ENCODE data around the gene WBP11.

The WBP11 gene

DNA sequence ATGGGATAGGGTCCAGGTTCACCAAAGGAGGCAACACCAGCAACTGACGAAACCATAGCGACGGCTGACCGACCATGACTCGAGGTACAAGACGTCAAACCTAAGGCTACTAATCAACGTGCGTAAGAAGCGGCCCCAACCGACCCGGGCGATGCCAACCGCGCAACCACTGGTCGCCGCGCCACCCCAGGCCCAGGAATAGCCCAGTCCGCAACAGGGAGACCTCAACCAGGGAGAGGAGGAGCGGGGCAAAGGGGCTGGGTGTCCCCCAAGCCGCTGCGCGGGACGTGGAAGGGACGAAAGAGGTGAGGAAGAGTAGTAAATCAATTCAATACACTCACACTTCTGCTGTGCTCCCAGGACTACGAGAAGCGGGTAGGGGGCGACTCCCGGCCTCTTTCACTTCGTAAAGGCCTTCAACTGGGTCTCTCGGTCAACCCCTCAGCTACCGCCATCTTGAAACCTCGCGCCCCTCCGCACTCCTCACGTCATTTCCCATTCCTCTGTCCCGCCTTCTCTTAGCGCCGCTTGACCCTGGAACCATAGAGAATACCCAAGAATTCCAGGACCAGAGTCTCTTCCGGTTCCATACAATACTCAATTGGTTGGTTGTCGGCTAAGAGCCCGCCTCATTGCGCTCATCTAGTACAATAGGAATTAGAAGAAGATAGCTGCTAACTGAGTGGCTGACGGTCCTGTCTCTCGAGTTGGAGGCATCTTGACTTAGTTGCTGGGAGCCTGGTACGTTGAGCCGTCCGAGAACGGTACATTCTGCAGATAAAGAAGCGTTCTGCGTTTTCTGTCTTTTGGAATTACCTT is at the start of gene WBP11, which contains the start of gene C12orf60:
WBP11 (minus strand) TSS at position 468 of the 819 bp plus-strand sequence. CDS start 2,095 bp downstream, outside the sequence.
C12orf60 (plus strand) TSS at position 660 of the 819 bp plus-strand sequence. CDS start 19,266 bp downstream, outside the sequence.
- peak; percentile 100 for DNase-seq (ENCODE audit: low read depth)

DNA sequence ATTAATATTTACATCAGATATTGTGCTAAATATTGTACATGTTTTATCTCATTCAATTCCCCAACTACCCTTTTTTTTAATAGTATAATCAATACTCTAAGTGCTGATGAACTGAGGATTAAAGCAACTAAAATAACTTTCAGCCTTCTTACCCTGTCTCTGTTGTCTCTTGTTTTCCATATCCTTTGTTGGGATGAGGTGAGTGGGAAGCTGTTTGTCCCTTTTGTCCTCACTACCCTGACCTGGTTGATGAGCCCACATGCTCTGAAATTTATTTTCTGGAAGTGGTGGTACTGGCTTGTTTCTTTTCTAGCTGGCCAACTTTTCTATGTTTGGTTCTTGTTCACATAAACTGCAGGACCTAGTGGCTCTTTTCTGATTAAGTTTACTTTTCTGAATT is 49.6 kb upstream of the WBP11 start:
- DNase-seq (ENCODE audit: low read depth) = no peak

DNA sequence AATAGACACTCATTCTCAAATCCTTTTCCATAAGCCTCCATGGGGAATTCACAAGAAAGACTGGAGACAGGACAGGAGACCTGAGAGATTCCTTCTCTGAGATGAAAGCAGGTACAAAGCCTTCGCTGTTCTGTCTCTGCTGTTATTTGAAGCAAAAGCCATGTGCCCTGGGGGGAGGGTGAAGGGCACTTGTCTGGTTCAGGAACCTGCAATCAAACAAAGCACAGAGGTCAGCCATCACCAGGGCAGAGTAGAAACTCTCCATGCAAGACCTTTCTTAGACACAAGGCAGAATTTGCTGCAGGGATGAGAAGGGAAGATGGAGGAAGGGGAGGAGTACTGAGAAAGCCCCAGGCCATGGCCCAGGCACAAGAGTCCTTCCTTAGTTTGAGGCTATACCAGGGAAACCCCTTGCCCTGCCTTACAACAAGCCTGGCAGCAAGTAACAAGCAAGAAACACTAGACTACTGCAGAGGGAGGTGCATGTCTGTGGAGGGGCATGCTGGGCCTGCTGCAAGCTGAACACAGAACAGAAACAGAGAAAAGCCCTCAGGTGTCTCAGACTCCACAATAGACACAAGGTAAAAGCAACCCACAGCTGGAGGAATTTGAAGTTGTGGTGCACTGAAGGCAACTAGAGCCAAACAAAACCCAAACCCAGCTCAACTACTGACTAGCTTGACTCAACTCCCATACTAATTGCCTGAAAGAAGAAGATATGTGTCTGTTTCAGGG is 47.8 kb upstream of the WBP11 start:
- no peak for DNase-seq (ENCODE audit: low read depth)

DNA sequence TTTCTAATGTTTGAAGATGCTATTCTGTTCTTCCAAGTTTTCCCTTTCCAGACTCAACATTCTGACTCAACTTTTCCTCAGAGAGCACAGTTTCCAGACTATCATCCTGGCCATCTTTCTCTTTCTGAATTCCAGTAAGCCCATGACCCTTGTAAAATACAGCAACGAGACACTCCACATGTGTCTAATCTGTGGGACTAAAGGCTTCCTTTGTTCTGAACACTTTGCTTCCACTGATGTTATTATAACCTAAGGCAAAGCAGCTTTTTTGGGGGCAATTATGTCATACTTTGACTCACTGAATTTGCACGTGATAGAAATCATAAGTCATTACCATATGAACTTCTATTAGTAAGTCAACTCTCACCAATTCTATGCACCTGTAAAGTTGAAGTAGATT is 46.4 kb upstream of the WBP11 start:
- DNase-seq (ENCODE audit: low read depth) = peak; percentile 91

DNA sequence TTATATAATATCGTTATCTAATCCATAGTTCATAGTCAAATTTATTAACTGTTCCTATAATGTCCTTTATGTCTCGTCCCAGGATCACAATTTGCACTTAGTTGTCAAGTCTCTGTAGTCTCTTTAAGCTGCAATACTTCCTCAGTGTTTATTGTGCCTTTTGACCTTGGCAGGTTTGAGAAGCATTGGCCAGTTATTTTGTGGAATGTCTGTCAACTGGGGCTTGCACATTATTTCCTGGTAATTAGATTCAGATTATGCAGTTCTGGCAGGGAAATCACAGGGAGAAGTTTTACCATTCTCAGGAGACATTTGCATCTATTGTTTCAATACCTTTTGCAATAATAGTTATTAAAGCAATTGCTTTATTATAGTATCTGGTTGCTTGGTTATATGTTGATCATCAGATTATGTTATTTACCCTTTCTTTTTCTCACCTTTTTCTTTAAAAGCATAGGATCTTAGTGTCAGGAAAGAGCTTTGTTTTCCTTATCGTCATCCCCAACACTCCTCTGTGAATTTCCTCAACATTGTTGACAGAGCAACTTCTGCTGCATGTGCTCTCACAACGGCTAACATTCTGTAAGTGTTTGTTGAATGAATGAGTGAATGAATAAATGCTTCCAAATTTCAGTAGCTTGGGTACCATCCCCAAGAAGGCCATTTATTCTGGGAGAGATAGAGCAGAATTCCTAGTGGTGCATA is 43.8 kb upstream of the WBP11 start:
- DNase-seq (ENCODE audit: low read depth) = peak; percentile 58

DNA sequence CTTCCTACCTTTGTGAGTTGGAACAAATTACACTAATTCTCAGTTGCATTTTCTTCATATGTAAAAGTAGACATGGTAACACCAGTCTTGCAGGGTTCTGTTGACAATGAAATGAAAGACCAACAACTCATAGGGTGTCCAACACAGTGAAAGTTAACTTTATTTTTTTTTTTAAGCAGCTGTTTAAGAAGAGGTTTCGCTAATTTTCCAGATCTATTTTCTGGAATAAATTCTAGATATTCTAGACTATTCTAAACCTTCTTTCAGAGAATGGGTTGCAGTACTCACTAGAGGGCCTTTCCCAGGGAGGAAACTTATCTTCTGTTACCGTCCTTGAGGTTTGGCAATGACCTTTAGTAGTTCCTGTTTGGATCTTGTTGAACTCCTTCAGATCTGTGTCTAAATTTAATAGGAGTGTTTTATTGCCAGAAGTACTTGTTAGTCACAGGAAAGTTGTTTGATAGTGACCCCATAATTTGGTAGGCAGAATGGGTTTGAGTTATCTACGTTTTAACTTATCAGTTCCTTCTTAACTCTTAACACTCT is 42.8 kb upstream of the WBP11 start:
- peak; percentile 46 for DNase-seq (ENCODE audit: low read depth)

DNA sequence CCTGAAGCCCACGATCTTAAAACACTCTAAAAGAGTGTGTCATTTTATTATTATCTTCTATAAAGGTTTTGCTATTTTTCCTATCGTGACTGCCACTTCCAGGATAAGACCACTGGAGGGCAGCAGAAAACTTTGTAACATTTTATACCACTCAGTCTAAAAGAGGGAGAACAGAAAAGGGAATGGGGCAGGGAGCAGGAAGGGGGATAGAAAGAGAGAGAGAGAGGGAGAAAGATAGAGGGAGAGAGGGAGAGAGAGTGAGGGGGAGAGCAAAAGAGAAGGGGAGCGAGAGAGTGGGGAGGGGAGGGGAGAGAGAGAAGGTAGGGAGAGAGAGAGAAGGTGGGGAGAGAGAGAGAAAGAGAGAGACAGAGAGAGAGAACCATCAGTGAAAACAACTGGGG is 42.1 kb upstream of the WBP11 start:
- DNase-seq (ENCODE audit: low read depth) = peak; percentile 75

DNA sequence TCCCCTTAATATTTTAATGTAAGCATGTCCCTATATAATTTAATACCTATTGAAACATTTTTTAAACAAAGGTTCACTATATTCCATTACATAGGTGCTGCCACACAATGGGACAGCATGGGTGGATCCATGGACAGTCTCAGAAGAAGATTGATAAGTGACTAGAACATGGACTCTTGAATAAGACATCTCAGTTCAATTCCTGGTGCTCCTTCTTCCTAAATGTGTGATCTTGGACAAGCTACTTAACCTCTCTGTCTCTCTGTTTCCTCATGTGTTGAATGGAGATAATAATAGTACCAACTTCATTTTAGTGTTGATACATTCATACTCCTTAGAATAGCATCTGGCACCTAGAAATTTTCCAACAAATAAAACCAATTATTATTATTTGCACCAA is 41.1 kb upstream of the WBP11 start:
- no peak for DNase-seq (ENCODE audit: low read depth)

DNA sequence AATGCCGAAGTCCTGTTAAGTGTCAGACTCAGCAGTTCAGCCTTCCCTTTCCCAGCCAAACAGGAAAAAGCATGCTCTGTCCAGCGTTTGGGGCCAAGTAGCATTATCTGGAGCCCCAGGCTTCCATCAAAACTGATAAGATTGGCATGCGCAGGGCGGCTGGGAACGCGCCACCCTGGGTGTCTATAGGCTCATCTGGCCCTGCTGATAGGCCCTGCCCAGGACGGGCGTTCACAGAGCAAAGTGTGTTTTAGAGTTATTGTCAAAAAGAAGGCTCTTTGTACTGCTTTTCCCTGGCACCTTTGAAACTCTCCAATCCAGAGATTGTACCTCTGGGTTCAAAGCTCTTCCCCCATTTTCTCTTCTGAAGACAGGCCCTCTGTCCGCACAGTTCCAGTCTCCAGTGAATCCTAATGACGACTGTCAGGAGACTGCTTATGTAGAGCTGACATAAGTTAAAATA is 40.2 kb upstream of the WBP11 start, which contains the start of gene ART4:
ART4 (minus strand) TSS at position 102 of the 463 bp plus-strand sequence. CDS start 413 bp downstream, outside the sequence.
- DNase-seq (ENCODE audit: low read depth) = no peak

DNA sequence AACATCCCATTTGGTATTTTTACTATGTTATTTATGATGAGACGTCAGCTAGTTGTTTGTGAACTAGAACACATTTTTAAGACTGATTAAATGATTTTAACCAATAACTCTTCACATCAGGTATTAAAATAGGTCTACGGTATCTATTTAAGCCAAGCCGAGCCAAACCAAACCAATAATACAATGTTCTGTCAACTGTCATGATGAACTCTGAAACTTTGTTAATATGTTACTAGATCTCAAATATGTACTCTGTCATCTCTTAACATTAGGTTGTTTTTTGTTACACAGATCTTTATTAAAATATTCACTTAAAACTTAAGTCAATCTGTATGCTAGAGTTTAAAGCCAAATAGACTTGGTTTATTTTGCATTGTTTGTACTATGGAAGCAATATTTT is 39.0 kb upstream of the WBP11 start:
- no peak for DNase-seq (ENCODE audit: low read depth)

DNA sequence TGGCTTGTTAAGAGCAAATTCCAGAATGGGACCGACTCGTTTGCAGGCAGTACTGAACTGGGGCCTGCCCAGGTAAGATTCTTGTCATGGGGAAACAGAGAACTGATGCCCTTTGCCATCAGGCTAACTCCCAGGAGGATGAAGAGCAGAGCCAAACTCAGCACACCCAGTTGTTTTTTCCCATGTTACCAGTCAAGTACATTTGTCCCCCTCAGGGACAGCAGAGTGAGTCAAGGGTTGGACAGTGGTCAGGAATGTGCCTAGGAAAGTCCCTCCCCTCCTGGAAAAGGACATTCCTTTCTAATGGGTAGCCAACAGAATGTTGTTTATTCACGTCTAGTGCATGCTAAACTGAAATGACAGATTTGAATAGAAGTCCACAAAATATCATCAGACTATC is 38.5 kb upstream of the WBP11 start:
- peak; percentile 92 for DNase-seq (ENCODE audit: low read depth)

DNA sequence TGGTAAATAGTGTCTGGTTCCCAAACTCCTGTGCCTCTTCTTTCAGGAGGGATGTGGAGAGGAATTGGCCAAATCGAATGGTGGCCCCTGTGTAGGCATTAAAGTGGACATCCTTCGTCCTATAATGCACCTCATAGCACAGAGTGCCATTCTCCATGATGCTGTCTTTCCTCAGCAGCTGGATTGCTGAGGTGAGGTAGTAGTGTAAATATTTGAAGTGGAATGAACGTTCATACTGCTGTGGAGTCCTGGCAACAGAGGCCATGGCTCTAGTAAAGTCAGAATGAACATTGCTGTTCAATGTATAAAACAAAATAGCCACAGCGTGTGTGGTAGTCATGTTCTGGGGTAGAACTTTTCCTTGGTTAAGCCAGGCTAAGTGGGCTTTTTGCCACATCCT is 37.3 kb upstream of the WBP11 start:
- no peak for DNase-seq (ENCODE audit: low read depth)

DNA sequence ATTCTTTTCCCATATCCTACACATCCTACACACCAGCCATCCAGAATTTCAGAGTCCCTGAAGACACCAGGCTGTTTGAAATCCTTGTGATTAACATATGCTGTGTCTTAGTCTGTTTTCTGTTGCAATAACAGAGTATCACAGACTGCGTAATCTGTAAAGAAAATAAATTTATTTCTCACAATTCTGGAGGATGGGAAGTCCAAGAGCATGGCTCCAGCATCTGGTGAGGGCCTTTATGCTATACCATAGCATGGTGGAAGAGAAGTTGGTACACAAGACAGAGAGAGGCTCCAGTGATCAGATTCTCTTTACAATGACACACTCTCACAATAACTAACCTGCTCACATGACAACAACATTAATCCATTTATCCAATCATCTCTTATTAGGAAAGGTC is 36.0 kb upstream of the WBP11 start:
- DNase-seq (ENCODE audit: low read depth) = no peak

DNA sequence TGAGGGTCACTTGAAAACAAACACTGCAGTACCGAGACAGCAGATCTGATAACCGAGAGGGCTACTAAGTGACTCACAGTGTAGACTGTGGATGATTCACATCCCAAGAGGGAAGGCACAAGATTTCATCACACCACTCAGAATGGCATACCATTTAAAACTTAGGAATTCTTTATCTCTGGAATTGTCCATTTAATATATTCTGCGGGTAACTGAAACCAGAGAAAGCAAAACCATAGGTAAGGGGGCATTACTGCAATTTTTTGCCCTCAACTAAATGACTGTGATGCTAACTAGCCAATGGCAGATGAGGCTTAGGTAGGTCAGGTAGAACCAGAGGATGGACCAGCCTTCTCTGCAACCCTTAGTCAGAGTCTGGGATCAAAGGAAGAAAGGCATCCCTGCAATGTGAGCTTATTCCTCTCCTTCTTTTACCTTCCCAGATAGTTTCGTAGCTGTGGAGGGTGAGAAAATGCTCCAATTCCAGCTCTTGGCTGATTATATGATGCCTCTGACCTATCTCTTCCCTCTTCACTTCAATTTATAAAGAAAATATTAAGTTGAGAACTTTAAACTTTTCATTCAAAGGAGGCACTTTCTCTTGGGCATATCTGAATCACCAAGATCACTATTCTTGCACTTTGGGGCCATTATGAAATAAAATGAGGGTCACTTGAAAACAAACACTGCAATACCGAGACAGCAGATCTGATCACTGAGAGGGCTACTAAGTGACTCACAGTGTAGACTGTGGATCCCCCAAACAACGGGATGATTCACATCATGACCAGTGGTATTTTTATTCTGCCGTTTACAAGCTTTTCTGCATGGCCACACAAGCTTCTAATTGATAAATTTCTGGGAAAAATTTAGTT is 33.3 kb upstream of the WBP11 start:
- DNase-seq (ENCODE audit: low read depth) = peak; percentile 93

DNA sequence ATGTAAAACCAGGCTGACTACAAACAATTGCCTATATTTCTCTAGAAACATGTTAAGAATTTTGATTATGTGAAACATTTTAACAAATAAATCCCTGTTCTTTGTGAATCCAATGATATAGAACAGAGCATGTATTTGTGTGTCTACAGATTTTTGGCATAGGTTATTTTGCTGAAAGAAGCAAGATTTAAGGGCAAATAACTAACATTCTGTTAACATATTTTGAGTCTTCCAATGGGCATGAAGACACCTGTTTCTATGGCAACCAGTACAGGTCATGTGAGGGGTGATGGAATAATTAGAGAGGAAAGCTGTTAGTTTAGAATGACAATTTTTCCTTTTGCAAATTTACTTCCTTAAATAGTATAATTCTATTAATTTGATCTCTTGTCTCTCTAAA is 31.2 kb upstream of the WBP11 start:
- no peak for DNase-seq (ENCODE audit: low read depth)

DNA sequence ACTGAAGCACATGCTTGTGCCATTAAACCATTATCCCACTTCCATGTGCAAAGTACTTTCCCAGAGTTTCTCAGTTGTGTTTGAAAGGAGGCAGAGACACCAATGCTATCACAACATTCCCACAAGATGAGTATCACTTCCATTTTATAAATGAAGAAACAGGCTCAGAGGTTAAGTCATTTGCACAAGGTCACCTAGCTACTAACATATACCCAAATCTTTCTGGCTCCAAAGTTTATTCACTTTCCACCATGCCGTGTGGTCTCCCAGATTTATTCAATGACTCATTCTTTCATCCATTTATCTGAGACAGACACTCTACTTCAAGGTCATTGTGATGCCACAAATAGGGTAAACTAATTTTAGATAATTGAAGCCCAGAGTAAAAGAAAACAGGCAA is 30.7 kb upstream of the WBP11 start:
- DNase-seq (ENCODE audit: low read depth) = peak; percentile 73

DNA sequence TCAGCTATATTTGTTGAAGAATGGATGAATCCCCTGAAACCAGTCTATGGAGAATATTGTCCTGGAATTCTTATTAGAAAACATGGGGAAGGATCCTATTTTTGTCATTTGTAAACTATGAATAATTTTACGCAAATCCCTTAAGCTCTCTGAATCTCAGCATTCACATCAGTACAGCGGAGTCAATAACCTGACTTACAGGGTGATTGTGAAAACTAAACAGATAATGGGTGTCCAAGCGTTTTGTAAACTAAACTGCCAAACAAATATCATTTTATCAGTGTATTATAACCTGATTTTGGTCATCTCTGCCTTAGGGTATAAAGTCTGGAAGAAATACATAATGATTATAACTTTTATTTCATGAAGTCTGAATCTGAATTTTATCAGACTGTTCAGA is 30.1 kb upstream of the WBP11 start:
- DNase-seq (ENCODE audit: low read depth) = no peak

DNA sequence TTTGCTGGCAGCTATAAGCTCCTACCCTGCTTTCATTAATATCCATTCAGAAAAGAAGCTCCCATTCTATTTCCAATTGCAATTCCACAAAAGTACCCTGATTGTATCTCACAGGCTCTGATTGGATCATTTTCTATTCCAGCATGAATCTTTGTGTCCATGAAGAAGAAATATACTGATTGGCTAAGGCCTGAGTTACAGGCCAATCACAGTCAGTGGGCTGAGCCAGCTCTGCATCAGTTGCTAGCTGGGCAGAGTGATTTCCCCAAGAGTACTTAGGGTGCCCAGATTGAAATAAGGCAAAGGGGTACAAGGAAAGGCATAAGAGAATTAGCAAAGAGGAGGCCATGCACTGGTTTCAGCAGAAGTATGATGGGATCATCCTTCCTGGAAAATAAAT is 25.6 kb upstream of the WBP11 start:
- no peak for DNase-seq (ENCODE audit: low read depth)

DNA sequence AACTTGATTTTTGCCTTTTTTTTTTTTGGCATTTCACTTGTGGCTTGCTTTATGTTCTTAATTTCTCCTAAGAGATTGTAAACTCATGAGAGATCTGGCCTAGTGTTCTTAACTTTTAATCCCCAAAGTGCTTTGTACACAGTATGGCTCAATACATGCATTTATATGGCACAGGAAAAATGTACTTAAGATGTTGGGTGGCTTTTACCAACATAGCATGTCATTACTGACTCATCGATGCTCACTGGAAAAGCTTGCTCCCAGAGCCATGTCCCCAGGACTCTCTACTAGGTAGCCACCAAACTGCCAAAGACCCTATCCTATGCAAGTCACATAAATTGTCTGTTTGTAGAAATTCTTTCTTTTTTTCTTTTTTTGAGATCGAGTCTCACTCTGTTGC is 23.8 kb upstream of the WBP11 start:
- no peak for DNase-seq (ENCODE audit: low read depth)

DNA sequence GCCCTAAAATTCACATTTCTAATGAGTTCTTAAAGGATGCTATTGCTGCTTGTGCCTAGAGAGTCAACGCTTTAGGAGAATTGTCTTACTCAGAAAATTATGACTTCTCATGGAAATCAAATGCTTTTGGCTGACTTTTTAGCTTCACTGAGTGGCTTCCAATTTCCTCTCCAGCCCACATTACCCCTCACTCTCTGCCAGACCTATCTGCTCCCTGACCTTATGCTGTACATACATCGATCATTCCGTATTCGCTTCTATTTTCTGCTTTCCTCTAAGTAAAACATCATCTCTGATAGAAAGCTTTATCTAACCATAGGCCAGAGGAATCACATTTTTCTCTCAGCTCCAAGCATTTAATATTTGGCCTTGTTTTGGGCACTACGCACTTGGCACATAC is 23.2 kb upstream of the WBP11 start:
- DNase-seq (ENCODE audit: low read depth) = no peak

DNA sequence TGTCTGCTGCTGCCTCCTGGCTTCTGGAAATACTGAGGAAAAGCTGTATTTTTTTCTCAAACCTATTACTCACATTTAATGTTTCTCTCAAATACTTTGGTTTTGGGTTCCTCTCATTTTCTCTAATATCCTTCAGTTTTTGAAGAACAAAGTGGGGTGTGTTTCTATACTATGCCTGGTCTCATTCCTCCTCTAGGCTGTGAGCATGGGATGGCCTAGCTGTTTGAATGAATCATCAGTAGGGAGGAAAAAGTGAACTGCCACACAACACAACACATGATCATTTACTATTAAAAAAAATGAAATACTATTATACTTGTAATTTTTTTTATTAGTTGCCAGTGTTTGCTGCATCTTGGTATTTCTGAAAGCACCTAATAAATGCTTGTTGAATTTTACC is 22.0 kb upstream of the WBP11 start:
- no peak for DNase-seq (ENCODE audit: low read depth)
